ENCODE measurements around the gene SUN1.

DNA sequence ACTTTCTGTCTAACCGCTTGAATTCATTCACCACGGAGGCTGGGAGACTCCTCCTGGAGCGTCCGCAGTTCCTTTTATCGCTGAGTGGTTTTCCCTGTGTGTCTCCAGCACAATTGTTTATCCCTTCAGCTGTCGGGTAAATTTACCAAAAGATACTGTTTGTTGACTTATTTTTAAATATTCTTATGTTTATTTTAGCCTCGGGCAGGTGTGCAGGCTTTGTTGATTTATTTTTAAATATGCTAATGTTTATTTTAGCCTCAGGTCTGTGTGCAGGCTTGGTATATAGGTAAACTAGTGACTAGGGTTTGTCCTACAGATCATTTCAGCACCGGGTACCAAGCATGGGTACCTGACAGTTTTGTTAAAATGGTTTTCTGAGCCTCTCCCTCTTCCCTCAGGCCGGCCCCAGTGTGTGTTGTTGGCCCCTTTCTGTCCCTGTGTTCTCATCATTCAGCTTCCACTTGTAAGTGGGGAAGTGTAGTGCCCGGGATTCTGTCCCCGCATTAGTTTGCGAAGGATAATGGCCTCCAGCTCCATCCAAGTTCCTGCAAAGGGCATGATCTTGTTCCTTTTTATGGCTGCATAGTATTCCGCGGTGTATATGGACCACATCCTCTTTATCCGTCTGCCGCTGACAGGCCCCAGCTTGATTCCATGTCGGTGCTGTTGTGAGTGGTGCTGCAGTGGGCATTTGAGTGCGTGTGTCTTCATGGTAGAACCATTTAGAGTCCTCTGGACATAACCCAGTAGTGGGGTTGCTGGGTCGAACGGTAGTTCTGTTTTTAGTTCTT, 49.4 kb downstream of the SUN1 start:
- TF ChIP-seq TAF1 (IDR thresholded peaks at IDR 0.05; ENCODE audit: borderline replicate concordance, insufficient read depth, low read length) (no peak), POLR2AphosphoS5 (IDR thresholded peaks at IDR 0.05; ENCODE audit: low read depth, low read length) (no peak)
- TF ChIP-seq, protein P1, sequence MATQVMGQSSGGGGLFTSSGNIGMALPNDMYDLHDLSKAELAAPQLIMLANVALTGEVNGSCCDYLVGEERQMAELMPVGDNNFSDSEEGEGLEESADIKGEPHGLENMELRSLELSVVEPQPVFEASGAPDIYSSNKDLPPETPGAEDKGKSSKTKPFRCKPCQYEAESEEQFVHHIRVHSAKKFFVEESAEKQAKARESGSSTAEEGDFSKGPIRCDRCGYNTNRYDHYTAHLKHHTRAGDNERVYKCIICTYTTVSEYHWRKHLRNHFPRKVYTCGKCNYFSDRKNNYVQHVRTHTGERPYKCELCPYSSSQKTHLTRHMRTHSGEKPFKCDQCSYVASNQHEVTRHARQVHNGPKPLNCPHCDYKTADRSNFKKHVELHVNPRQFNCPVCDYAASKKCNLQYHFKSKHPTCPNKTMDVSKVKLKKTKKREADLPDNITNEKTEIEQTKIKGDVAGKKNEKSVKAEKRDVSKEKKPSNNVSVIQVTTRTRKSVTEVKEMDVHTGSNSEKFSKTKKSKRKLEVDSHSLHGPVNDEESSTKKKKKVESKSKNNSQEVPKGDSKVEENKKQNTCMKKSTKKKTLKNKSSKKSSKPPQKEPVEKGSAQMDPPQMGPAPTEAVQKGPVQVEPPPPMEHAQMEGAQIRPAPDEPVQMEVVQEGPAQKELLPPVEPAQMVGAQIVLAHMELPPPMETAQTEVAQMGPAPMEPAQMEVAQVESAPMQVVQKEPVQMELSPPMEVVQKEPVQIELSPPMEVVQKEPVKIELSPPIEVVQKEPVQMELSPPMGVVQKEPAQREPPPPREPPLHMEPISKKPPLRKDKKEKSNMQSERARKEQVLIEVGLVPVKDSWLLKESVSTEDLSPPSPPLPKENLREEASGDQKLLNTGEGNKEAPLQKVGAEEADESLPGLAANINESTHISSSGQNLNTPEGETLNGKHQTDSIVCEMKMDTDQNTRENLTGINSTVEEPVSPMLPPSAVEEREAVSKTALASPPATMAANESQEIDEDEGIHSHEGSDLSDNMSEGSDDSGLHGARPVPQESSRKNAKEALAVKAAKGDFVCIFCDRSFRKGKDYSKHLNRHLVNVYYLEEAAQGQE (IDR thresholded peaks at IDR 0.05; ENCODE audit: insufficient read depth in 1 of 2, low read depth in 2 of 2, low read length in 2 of 2), result no peak

Measured in PFSK-1 (cell line).